HCT116 (cell line): ENCODE results near the gene CCDC187. TPM values are rescaled to one million over a fixed set of nuclear protein-coding genes. Genes with fewer than 3 reads are reported as not detected.
A peak's percentile ranks its signal among the peaks of the same experiment; 100 is the strongest.

Experiments
- ATAC-seq: fragments of 200-7000 bp; cut with Tn5 transposase; 2 replicates; pipeline ENCODE4 v1.9.1; 2020; ENCODE audit warnings: mild to moderate bottlenecking, moderate library complexity
- BruUV-seq: library from RNA; stranded (reverse); fragments of 400-500 nt; replicated peaks from 2 replicates; lab custom pipeline; 2021; lab: Mats Ljungman, UMichigan
- CTCF ChIA-PET: fragments of 300-600 bp; sonication (Branson Sonifier 250); formaldehyde crosslinking; loops from one replicate; lab custom pipeline; 2021; ENCODE audit warnings: antibody characterized with exemption; lab: Charles Lee
- POLR2A ChIA-PET: fragments of 300-600, 350-600 bp; sonication (Branson Sonifier 250); formaldehyde crosslinking; loops from one replicate; lab custom pipeline; 2021; ENCODE audit warnings: antibody characterized with exemption; lab: Charles Lee
- RAD21 ChIA-PET, 2 experiments: fragments of 300-600 bp; sonication (Branson Sonifier 250); formaldehyde crosslinking; loops; one replicate each; lab custom pipeline; 2023; ENCODE audit warnings: low total read pairs in 2 of 2; ENCODE audit not compliant: uncharacterized antibody in 2 of 2, unreplicated experiment in 2 of 2, low non-redundant PET in 1 of 2; lab: Charles Lee
- DNase-seq: peaks from one replicate; pipeline ENCODE4 v3.0.0-alpha.2; 2010; ENCODE audit warnings: low read depth, low spot score
- H2AFZ ChIP-seq: fragments of 200-600 bp; shearing (Covaris generic), sonication (generic); 2 replicates; pipeline ENCODE4 v1.6.1; 2017; ENCODE audit warnings: low read depth, mixed run types, mixed read lengths, antibody characterized with exemption, low read length; ENCODE audit not compliant: poor library complexity, severe bottlenecking
- H3K27ac ChIP-seq: 2 replicates; pipeline ENCODE4 v1.5.1; 2012; ENCODE audit warnings: low read depth, low read length
- H3K27me3 ChIP-seq: fragments of 200-600 bp; sonication (generic); 2 replicates; pipeline ENCODE4 v1.6.1; 2016; ENCODE audit warnings: mixed run types, low read length, mixed read lengths; ENCODE audit not compliant: insufficient read depth
- H3K36me3 ChIP-seq, 2 experiments: fragments of 200-500 bp in 1 of 2; fragments of 200-600 bp in 1 of 2; sonication (Bioruptor generic) in 1 of 2; sonication (generic) in 1 of 2; 2 replicates each; pipeline versions ENCODE4 v1.5.1 to v1.6.1; 2014 to 2016; ENCODE audit warnings: low read length in 2 of 2, inconsistent platforms in 1 of 2, mixed read lengths in 1 of 2, mixed run types in 1 of 2; ENCODE audit not compliant: insufficient read depth in 2 of 2, control insufficient read depth in 1 of 2
- H3K4me1 ChIP-seq, 2 experiments: fragments of 200-600 bp in 1 of 2; sonication (generic) in 1 of 2; 2 replicates each; pipeline versions ENCODE4 v1.5.1 to v1.6.1; 2012 to 2017; ENCODE audit warnings: low read length in 2 of 2, inconsistent platforms in 1 of 2, mild to moderate bottlenecking in 1 of 2, mixed read lengths in 1 of 2, mixed run types in 1 of 2, moderate library complexity in 1 of 2; ENCODE audit not compliant: insufficient read depth in 2 of 2, control insufficient read depth in 1 of 2
- H3K4me2 ChIP-seq: fragments of 200-600 bp; sonication (generic); 2 replicates; pipeline ENCODE4 v1.6.1; 2017; ENCODE audit warnings: mixed run types, low read length, mixed read lengths
- H3K4me3 ChIP-seq, 2 experiments: fragments of 200-600 bp in 1 of 2; sonication (generic) in 1 of 2; replicated peaks in 1 of 2; 2 replicates each; pipeline ENCODE4 v1.5.1; 2011 to 2016; ENCODE audit warnings: low read length in 2 of 2, control low read depth in 1 of 2, low read depth in 1 of 2, mild to moderate bottlenecking in 1 of 2, mixed read lengths in 1 of 2, mixed run types in 1 of 2
- H3K79me2 ChIP-seq: fragments of 200-600 bp; sonication (generic); 2 replicates; pipeline ENCODE4 v1.6.1; 2017; ENCODE audit warnings: mild to moderate bottlenecking, mixed run types, low read length, moderate library complexity, mixed read lengths; ENCODE audit not compliant: insufficient read depth
- H3K9ac ChIP-seq: fragments of 200-600 bp; sonication (generic); 2 replicates; pipeline ENCODE4 v1.6.1; 2016; ENCODE audit warnings: low read length, mixed read lengths
- H3K9me2 ChIP-seq: fragments of 200-600 bp; sonication (generic), shearing (Covaris generic); 2 replicates; pipeline ENCODE4 v1.6.1; 2017; ENCODE audit warnings: mixed run types, mild to moderate bottlenecking, moderate library complexity; ENCODE audit not compliant: insufficient read depth
- H3K9me3 ChIP-seq, 2 experiments: fragments of 200-500 bp in 1 of 2; fragments of 200-600 bp in 1 of 2; sonication (Bioruptor generic) in 1 of 2; sonication (generic) in 1 of 2; 2 replicates each; pipeline ENCODE4 v1.6.1; 2014 to 2017; ENCODE audit warnings: low read length in 2 of 2, mixed read lengths in 2 of 2, inconsistent platforms in 1 of 2, low read depth in 1 of 2, mild to moderate bottlenecking in 1 of 2, mixed run types in 1 of 2, moderate library complexity in 1 of 2; ENCODE audit not compliant: control insufficient read depth in 1 of 2, insufficient read depth in 1 of 2
- H4K20me1 ChIP-seq: fragments of 200-600 bp; sonication (generic), shearing (Covaris generic); 2 replicates; pipeline ENCODE4 v1.6.1; 2017; ENCODE audit warnings: mixed run types, mild to moderate bottlenecking, moderate library complexity; ENCODE audit not compliant: insufficient read depth
- ATF3 ChIP-seq: IDR thresholded peaks from 2 replicates; pipeline ENCODE4 v1.6.1; 2012
- CBX3 ChIP-seq: IDR thresholded peaks from 2 replicates; pipeline ENCODE4 v1.6.1; 2012; ENCODE audit warnings: low read depth
- POLR2A ChIP-seq: IDR thresholded peaks from 2 replicates; pipeline ENCODE4 v1.7.0; 2011; ENCODE audit warnings: borderline replicate concordance; ENCODE audit not compliant: insufficient read depth, insufficient read length; ENCODE audit errors: extremely low read depth
- RAD21 ChIP-seq: IDR thresholded peaks from 2 replicates; pipeline ENCODE4 v1.6.1; 2012; ENCODE audit warnings: low read depth, mild to moderate bottlenecking
- YY1 ChIP-seq: IDR thresholded peaks from 2 replicates; pipeline ENCODE4 v1.6.1; 2011; ENCODE audit warnings: low read length, low read depth, moderate library complexity, mild to moderate bottlenecking; ENCODE audit not compliant: insufficient replicate concordance; ENCODE audit errors: extremely low read depth
- ZFX ChIP-seq: fragments of 450-650 bp; IDR thresholded peaks from 2 replicates; pipeline ENCODE4 v1.6.1; 2017
- intact Hi-C: fragments of 100-400 bp; cut with micrococcal nuclease; formaldehyde crosslinking; loops from 2 replicates; pipeline ENCODE4 v1.10.0; 2022
- total RNA-seq: library from RNA; stranded (reverse); gene quantifications from one replicate; pipeline ENCODE4 v1.2.1, GENCODE V29; 2021; ENCODE audit not compliant: unreplicated experiment
- TF ChIP-seq, protein P1 (sequence below), 3 experiments: fragments of 200-600 bp in 1 of 3; sonication (generic) in 1 of 3; IDR thresholded peaks in 2 of 3; conservative IDR thresholded peaks in 1 of 3; 2 replicates each; pipeline ENCODE4 v1.5.1; 2012 to 2017; ENCODE audit warnings: low read depth in 2 of 3, low read length in 2 of 3, antibody characterized with exemption in 1 of 3, borderline replicate concordance in 1 of 3, control low read depth in 1 of 3, mild to moderate bottlenecking in 1 of 3, mixed read lengths in 1 of 3, mixed run types in 1 of 3, moderate library complexity in 1 of 3; ENCODE audit not compliant: insufficient read depth in 1 of 3

The CCDC187 gene
- total RNA-seq, 1 experiment from 2014 or later: 4.6 TPM

DNA sequence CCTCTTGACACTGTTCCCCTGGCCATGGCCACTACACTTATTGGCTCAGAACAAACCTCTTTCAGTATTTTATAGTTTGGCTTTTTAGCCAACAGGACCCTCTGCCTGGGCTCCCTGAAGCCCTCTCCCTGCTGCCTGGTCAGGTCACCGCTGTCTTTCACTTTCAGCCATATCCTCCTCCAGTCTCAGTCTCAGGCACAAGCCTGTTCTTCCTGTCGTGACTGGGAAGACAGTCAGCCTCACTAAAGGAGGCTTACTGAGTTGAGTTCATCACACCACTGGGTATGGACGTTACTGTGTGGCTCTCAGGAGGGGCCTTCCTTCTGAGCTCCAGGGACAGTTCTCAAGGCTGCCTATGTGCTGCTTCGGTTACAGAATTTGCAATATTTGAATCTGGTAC is 60.3 kb downstream of the CCDC187 start:
- peak overlapping the region; percentile 82 for H3K4me2 ChIP-seq
- ChIA-PET RAD21 (no interaction called here), CTCF (no interaction called here), POLR2A (interaction anchor here (1.4 kb wide), 1 partner anchor 24 kb away, joined by 3 read pairs; no protein-coding TSS in a partner anchor)
- no peak for DNase-seq
- no peak overlapping the region for H2AFZ ChIP-seq
- intact Hi-C loops: no loop called here
- peaks cover 68% of the 10 kb centered on the region for H3K79me2 ChIP-seq
- ATAC-seq: no peak
- BruUV-seq: TSS peak; percentile 63
- TF ChIP-seq ATF3 (no peak), ZFX (no peak), POLR2A (no peak), CBX3 (no peak), YY1 (no peak)
- H3K4me3 ChIP-seq: no peak overlapping the region
- no peaks in the 10 kb centered on the region for H3K9me3 ChIP-seq
- peaks cover 7% of the 10 kb centered on the region; the same call in 1 of the 2 replicates for H4K20me1 ChIP-seq
- peak overlapping the region; percentile 81; the same call in 1 of the 2 replicates for H3K9ac ChIP-seq
- H3K27ac ChIP-seq: no peak overlapping the region
- H3K9me2 ChIP-seq: no peaks in the 10 kb centered on the region
- H3K4me1 ChIP-seq: peaks cover 16 to 24% of the 10 kb centered on the region in 2 experiments
- H3K36me3 ChIP-seq: peaks cover 0 to 13% of the 10 kb centered on the region in 2 experiments; a peak in 1 of 4 replicates
- H3K27me3 ChIP-seq: no peaks in the 10 kb centered on the region

- CTCF ChIA-PET: no interaction called here
These were observed 60.9 kb downstream of the CCDC187 start for GRCh38 chr9:136242918-136243525.

More at GRCh38 chr9:136242918-136243525, 60.9 kb downstream of the CCDC187 start:
- H3K27me3 ChIP-seq: no peaks in the 10 kb centered on the region
- peaks cover 0 to 13% of the 10 kb centered on the region in 2 experiments; a peak in 1 of 4 replicates for H3K36me3 ChIP-seq
- no peaks in the 10 kb centered on the region for H3K9me3 ChIP-seq
- no TSS peak for BruUV-seq
- H3K4me1 ChIP-seq: peaks cover 16 to 24% of the 10 kb centered on the region in 2 experiments
- ChIA-PET POLR2A (interaction anchor here (1.4 kb wide), 1 partner anchor 24 kb away, joined by 3 read pairs; no protein-coding TSS in a partner anchor), RAD21 (no interaction called here)
- no peak overlapping the region for H3K4me3 ChIP-seq
- DNase-seq: no peak
- H3K79me2 ChIP-seq: peaks cover 74% of the 10 kb centered on the region
- no peaks in the 10 kb centered on the region for H3K9me2 ChIP-seq
- TF ChIP-seq, protein P1, sequence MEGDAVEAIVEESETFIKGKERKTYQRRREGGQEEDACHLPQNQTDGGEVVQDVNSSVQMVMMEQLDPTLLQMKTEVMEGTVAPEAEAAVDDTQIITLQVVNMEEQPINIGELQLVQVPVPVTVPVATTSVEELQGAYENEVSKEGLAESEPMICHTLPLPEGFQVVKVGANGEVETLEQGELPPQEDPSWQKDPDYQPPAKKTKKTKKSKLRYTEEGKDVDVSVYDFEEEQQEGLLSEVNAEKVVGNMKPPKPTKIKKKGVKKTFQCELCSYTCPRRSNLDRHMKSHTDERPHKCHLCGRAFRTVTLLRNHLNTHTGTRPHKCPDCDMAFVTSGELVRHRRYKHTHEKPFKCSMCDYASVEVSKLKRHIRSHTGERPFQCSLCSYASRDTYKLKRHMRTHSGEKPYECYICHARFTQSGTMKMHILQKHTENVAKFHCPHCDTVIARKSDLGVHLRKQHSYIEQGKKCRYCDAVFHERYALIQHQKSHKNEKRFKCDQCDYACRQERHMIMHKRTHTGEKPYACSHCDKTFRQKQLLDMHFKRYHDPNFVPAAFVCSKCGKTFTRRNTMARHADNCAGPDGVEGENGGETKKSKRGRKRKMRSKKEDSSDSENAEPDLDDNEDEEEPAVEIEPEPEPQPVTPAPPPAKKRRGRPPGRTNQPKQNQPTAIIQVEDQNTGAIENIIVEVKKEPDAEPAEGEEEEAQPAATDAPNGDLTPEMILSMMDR (IDR thresholded peaks at IDR 0.05 in 2 of 3, conservative IDR thresholded peaks at IDR 0.05 in 1 of 3; ENCODE audit: borderline replicate concordance in 1 of 3, insufficient read depth in 1 of 3, low read depth in 2 of 3, low read length in 2 of 3): peak in 1 of 3 experiments; percentile 17; a peak in 1 of 6 replicates
- TF ChIP-seq RAD21: no peak; the same call in 1 of the 2 replicates
- peaks cover 7% of the 10 kb centered on the region; the same call in 1 of the 2 replicates for H4K20me1 ChIP-seq
- no peak overlapping the region for H3K9ac ChIP-seq
- H2AFZ ChIP-seq: no peak overlapping the region
- H3K27ac ChIP-seq: no peak overlapping the region
- H3K4me2 ChIP-seq: no peak overlapping the region
- intact Hi-C loops: no loop called here
- ATAC-seq: no peak
